ENCODE measurements around the gene KCNK18.

The KCNK18 gene

DNA sequence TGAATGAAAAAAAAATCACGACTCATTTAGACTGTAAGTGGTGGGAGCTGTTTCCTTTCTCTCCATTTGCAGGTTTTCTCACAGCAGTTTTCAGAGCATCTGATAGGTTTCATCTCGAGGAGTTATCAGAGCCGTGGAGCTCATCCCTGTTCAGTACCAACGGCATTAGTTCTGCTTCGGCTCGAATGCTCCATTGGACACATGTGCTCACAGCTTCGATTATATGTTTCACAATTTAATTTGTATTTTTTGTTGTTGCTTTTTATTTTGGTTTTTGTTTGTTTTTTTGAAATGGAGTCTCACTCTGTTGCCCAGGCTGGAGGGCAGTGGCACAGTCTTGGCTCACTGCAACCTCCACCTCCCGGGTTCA lies 45.2 kb downstream of the KCNK18 start:
- Histone ChIP-seq H3K4me1 (ENCODE audit: control insufficient read depth, insufficient read depth, low read length) (no peaks in the 10 kb centered on the region), H3K4me2 (ENCODE audit: low read length) (no peak overlapping the region), H3K4me3 (ENCODE audit: low read length) (no peak overlapping the region), H3K27me3 (ENCODE audit: control insufficient read depth, insufficient read depth, low read length) (peaks cover 66% of the 10 kb centered on the region), H3K9me3 (replicated peaks; ENCODE audit: low read length) (no peaks in the 10 kb centered on the region), H3K9ac (ENCODE audit: low read depth, low read length) (no peak overlapping the region), H3K36me3 (ENCODE audit: insufficient read depth, low read length) (no peaks in the 10 kb centered on the region)

DNA sequence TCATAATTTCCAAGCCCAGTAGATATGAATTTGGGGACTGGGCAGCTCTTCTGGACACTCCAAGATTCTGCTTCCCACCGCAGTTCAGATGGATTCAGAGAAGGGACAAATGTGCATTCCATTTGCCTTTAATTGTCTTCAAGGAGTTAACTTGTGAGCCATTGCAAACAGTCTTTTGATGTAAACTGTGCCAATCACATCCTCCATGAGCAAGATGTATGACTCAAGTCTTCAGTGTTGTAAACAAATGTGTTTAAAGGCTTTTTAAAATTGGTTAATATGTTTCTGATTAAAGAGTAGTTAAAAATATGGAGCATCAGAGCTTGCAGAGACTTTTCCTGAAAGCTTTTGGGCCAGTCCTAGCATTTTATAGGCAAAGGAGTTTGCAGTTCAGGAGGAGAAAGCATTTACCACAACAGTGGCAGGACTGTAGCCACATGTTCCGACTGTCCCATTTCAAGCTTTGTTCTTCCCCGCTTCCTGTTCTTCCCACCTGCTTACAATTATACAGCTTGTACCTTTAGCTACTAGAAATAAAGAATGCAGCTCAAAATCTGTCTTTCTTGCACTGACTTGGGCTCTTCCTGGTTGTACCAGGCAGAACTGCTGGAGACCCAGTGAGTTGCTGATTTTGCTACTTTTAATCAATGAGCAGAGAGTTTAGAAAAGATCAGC lies 49.8 kb downstream of the KCNK18 start:
- Histone ChIP-seq H3K9ac (ENCODE audit: low read depth, low read length) (no peak overlapping the region), H3K9me3 (replicated peaks; ENCODE audit: low read length) (no peaks in the 10 kb centered on the region), H3K4me1 (ENCODE audit: control insufficient read depth, insufficient read depth, low read length) (no peaks in the 10 kb centered on the region), H3K27me3 (ENCODE audit: control insufficient read depth, insufficient read depth, low read length) (peaks cover 64% of the 10 kb centered on the region), H3K4me3 (ENCODE audit: low read length) (no peak overlapping the region), H3K4me2 (ENCODE audit: low read length) (no peak overlapping the region), H3K36me3 (ENCODE audit: insufficient read depth, low read length) (no peaks in the 10 kb centered on the region)

DNA sequence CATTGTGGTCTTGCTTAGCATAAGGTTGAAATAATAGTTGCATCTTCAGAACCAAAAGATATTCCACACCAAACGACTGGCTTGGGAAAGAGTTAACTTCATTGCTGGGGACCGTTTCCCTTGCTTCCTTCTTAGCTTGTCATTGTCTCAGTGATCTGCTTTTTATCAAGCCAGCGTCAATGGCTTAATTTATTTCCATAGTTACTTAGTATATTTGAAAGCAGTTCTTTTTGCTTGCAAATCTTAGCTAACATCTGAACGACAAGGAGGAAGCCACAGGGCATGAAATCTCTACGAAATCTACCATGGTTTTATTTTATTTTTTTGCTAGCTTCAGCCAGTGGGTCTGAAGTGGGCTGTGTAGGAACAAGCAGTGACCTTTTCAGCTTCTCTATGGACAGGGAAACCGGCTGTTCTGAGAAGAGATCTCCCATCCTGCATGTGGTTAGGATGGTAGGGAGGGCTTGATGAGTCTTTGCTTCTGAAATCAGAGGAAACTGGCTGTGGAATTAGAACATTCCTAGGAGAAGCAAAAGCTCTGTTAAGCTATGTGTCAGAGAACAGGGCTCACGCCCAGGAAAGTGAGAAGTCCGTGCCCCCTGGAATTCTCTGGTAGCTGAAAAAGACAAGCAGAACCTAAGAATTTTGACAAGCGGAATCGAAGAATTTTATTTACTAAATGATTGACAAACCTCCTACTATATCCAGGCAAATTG lies 51.6 kb downstream of the KCNK18 start:
- Histone ChIP-seq H3K9ac (ENCODE audit: low read depth, low read length) (no peak overlapping the region), H3K4me1 (ENCODE audit: control insufficient read depth, insufficient read depth, low read length) (no peaks in the 10 kb centered on the region), H3K4me2 (ENCODE audit: low read length) (no peak overlapping the region), H3K9me3 (replicated peaks; ENCODE audit: low read length) (no peaks in the 10 kb centered on the region), H3K27me3 (ENCODE audit: control insufficient read depth, insufficient read depth, low read length) (peaks cover 49% of the 10 kb centered on the region), H3K4me3 (ENCODE audit: low read length) (no peak overlapping the region), H3K36me3 (ENCODE audit: insufficient read depth, low read length) (no peaks in the 10 kb centered on the region)

DNA sequence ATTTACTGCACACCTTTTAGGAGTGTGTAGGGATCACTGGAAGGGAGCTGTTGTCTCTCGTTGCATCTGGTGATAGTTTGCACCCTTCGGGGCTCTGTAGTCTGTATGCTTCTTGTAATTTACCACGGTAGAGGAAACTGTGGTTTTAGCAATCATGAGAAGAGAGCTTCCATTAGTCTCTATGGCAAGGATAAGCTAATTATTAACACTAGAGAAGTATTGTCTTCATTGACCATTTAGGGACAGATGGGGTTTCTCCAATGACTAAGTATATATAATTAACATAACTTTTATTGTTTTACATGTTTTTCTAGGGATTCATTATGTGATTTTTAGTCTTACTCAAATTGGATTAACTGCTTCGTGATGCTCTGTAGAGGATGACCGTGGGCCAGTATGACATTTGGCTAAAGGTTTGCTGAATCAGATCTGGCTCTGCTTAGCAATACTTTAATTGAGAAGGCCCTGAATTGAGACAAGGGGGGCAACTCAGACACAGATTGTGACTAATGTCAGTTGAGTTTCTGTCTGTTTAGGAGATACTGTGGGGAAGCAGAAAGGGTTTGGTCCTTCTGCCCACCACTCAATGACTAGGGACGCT lies 52.3 kb downstream of the KCNK18 start:
- H3K4me1 ChIP-seq (ENCODE audit: control insufficient read depth, insufficient read depth, low read length): no peaks in the 10 kb centered on the region
- H3K27me3 ChIP-seq (ENCODE audit: control insufficient read depth, insufficient read depth, low read length): peaks cover 42% of the 10 kb centered on the region
- no peaks in the 10 kb centered on the region for H3K36me3 ChIP-seq (ENCODE audit: insufficient read depth, low read length)
- H3K4me3 ChIP-seq (ENCODE audit: low read length): no peak overlapping the region
- no peak overlapping the region for H3K4me2 ChIP-seq (ENCODE audit: low read length)
- H3K9ac ChIP-seq (ENCODE audit: low read depth, low read length): no peak overlapping the region
- no peaks in the 10 kb centered on the region for H3K9me3 ChIP-seq (replicated peaks; ENCODE audit: low read length)

DNA sequence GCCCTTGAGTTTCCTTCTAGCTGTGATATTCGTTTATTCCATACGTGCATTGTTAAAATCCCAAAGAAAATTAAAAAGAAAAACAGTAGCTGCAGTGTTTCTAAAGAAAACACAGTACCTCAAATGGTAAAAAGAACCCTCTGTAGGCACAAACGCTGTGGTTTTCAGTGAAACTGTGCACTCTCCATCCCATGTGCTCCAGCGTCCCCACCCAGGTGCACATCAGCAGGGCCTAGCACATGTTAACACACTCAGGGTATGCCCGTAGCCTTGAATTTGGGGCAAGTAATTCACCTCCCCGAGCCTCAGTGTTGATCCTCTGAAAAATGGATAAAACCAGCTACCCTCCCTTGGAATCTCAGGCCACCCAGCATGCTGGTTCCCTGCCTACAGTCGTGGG lies 53.1 kb downstream of the KCNK18 start:
- Histone ChIP-seq H3K36me3 (ENCODE audit: insufficient read depth, low read length) (no peaks in the 10 kb centered on the region), H3K9me3 (replicated peaks; ENCODE audit: low read length) (no peaks in the 10 kb centered on the region)

DNA sequence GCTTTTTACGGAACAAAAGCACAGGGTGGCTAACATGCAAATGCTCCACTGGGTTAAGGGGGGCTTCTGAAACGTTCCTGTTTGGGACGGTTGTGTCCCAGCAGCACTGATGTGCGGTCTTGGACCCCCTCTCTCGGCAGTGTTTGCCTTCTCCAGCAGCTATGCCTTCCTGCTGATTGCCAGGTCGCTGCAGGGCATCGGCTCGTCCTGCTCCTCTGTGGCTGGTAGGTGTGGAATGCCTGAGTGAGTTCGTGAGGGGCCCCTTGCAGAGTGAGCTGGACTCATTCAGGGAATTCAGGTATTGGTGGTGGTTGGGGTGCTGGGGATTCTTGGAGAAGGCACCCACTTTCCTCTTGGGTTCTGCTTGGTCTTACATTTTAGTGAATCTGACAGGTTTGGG lies 56.6 kb downstream of the KCNK18 start:
- no peaks in the 10 kb centered on the region for H3K36me3 ChIP-seq (ENCODE audit: insufficient read depth, low read length)
- peaks cover 27% of the 10 kb centered on the region for H3K27me3 ChIP-seq (ENCODE audit: control insufficient read depth, insufficient read depth, low read length)
- H3K9me3 ChIP-seq (replicated peaks; ENCODE audit: low read length): no peaks in the 10 kb centered on the region
- no peak overlapping the region for H3K4me2 ChIP-seq (ENCODE audit: low read length)
- H3K4me3 ChIP-seq (ENCODE audit: low read length): no peak overlapping the region
- H3K4me1 ChIP-seq (ENCODE audit: control insufficient read depth, insufficient read depth, low read length): no peaks in the 10 kb centered on the region
- no peak overlapping the region for H3K9ac ChIP-seq (ENCODE audit: low read depth, low read length)

More for the DNA sequence above, 53.1 kb downstream of the KCNK18 start:
- Histone ChIP-seq H3K4me2 (ENCODE audit: low read length) (no peak overlapping the region), H3K27me3 (ENCODE audit: control insufficient read depth, insufficient read depth, low read length) (peaks cover 35% of the 10 kb centered on the region), H3K4me3 (ENCODE audit: low read length) (no peak overlapping the region), H3K9ac (ENCODE audit: low read depth, low read length) (no peak overlapping the region), H3K4me1 (ENCODE audit: control insufficient read depth, insufficient read depth, low read length) (no peaks in the 10 kb centered on the region)

DNA sequence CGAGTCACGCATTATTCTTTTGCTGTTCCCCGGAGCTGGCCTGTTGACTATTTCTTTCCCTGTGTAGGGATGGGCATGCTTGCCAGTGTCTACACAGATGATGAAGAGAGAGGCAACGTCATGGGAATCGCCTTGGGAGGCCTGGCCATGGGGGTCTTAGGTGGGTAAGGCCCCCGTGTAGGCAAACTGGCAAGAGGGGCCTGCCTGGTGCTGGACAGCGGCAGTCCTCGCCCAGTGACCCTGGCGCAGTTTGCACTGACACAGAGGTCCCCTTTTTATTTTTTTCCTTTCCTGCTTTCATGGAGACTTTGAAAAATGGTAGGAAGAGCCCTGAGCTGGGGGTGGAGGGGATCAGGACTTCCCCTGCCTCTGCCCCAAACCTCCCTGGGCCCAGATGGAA lies 57.0 kb downstream of the KCNK18 start:
- Histone ChIP-seq H3K27me3 (ENCODE audit: control insufficient read depth, insufficient read depth, low read length) (peaks cover 27% of the 10 kb centered on the region), H3K4me2 (ENCODE audit: low read length) (no peak overlapping the region), H3K36me3 (ENCODE audit: insufficient read depth, low read length) (no peaks in the 10 kb centered on the region), H3K9ac (ENCODE audit: low read depth, low read length) (no peak overlapping the region), H3K4me3 (ENCODE audit: low read length) (no peak overlapping the region), H3K9me3 (replicated peaks; ENCODE audit: low read length) (no peaks in the 10 kb centered on the region), H3K4me1 (ENCODE audit: control insufficient read depth, insufficient read depth, low read length) (no peaks in the 10 kb centered on the region)

DNA sequence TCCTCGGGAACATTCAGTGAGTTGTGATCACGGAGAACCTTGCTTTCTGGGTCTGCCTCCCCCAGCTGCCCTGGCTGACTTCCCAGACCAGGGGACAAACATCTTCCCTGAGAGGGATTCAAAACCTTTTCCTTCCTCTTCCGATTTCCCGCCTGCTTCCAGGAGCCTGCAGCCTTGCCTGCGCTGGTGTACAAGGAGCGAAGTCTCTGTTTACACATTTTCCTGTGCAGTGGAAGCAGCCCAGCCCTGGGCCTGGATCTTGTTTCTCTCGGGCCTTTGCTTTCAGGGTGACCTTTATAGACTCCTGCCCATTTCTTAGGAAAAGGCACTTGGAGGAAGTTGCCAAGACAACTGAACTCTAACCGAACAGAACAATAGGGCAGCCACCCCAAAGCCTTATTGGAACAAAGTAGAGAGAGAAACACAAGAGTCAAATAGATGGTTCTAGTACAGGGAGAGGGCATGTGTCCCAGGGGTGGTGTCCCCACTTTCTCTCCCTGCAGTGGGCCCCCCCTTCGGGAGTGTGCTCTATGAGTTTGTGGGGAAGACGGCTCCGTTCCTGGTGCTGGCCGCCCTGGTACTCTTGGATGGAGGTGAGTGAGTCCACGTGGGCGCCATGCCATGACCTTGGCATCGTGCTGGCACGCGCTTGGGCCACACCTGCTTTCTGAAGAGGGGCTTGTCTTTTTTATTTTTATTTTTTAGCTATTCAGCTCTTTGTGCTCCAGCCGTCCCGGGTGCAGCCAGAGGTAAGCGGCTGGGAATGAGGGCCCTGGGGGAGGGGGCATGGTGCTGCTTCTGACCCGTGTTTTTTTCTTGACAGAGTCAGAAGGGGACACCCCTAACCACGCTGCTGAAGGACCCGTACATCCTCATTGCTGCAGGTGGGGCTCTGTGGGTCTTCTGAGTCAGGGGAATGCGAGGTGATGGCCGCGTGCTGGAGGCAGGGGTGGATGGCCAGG lies 57.8 kb downstream of the KCNK18 start:
- no peak overlapping the region for H3K4me2 ChIP-seq (ENCODE audit: low read length)
- no peak overlapping the region for H3K9ac ChIP-seq (ENCODE audit: low read depth, low read length)
- no peaks in the 10 kb centered on the region for H3K9me3 ChIP-seq (replicated peaks; ENCODE audit: low read length)
- peaks cover 23% of the 10 kb centered on the region for H3K27me3 ChIP-seq (ENCODE audit: control insufficient read depth, insufficient read depth, low read length)
- no peaks in the 10 kb centered on the region for H3K4me1 ChIP-seq (ENCODE audit: control insufficient read depth, insufficient read depth, low read length)
- H3K36me3 ChIP-seq (ENCODE audit: insufficient read depth, low read length): no peaks in the 10 kb centered on the region
- H3K4me3 ChIP-seq (ENCODE audit: low read length): no peak overlapping the region

DNA sequence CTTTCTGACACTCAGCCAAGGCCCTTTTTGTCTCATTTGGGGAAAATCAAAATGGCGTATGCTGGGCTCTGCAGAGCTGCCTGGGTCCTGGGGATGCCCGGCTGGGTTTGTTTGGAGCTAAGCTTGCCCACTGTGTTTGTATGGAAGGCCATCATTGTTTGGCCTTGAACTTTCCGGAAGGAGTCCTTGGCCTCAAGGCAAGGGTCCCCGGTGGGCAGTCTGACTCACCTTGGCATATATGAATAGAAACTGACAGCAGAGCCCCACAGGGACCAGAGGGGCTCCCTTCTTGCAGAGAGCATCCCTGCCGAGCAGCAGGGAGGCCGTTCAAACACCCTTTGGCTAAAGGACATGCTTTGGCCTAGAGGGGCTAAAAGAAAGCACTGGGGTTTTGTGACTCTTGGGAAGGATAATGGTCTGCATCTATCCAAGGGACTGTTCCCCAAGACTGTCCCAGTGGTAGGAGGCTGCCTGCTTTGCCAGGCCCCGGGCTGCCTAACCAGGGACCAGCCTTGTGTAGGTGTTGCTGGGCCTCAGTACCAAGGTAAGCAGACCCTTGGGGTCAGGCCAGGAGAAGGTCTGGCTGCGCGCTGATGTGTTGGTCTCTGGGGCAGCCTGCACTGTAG lies 58.7 kb downstream of the KCNK18 start:
- peaks cover 24% of the 10 kb centered on the region for H3K27me3 ChIP-seq (ENCODE audit: control insufficient read depth, insufficient read depth, low read length)
- H3K4me1 ChIP-seq (ENCODE audit: control insufficient read depth, insufficient read depth, low read length): no peaks in the 10 kb centered on the region
- no peaks in the 10 kb centered on the region for H3K9me3 ChIP-seq (replicated peaks; ENCODE audit: low read length)
- H3K9ac ChIP-seq (ENCODE audit: low read depth, low read length): no peak overlapping the region
- no peak overlapping the region for H3K4me3 ChIP-seq (ENCODE audit: low read length)
- no peak overlapping the region for H3K4me2 ChIP-seq (ENCODE audit: low read length)
- no peaks in the 10 kb centered on the region for H3K36me3 ChIP-seq (ENCODE audit: insufficient read depth, low read length)

DNA sequence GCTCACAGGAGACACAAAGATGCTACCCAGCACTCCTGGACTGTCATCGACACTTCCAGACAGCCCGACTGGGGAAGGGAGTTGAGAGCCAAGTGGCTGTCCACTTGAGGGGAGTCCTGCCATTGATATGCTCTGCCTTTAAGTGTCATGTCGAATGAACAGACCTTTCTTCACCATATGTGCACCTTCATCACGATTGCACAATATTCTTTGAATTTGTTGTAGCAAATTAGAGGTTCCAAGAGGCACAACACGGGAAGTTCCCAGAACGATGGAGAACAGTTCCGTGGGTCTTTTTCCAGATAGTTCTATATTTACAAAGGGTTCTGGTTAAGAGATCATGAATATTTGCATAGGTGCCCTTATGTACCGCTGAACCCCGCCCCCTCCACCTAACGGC lies 59.6 kb downstream of the KCNK18 start:
- peaks cover 31% of the 10 kb centered on the region for H3K27me3 ChIP-seq (ENCODE audit: control insufficient read depth, insufficient read depth, low read length)
- no peaks in the 10 kb centered on the region for H3K9me3 ChIP-seq (replicated peaks; ENCODE audit: low read length)
- no peak overlapping the region for H3K9ac ChIP-seq (ENCODE audit: low read depth, low read length)
- no peak overlapping the region for H3K4me3 ChIP-seq (ENCODE audit: low read length)
- no peak overlapping the region for H3K4me2 ChIP-seq (ENCODE audit: low read length)
- no peaks in the 10 kb centered on the region for H3K36me3 ChIP-seq (ENCODE audit: insufficient read depth, low read length)
- no peaks in the 10 kb centered on the region for H3K4me1 ChIP-seq (ENCODE audit: control insufficient read depth, insufficient read depth, low read length)

DNA sequence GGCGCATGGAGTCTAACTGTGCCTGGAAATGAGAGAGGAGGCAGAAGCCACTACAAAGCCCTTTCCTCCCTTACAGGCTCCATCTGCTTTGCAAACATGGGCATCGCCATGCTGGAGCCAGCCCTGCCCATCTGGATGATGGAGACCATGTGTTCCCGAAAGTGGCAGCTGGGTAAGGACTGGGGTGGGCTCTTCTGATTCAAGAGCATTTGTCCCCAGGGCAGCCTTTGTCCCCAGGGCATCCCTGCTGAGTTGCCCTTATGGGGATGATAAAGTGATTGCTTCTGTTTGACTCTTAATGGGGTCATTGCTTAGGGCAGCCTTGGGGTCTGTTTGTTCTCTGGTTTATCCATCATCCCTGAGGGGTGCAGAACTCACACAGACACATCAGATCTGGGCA lies 60.4 kb downstream of the KCNK18 start:
- no peak overlapping the region for H3K9ac ChIP-seq (ENCODE audit: low read depth, low read length)
- no peak overlapping the region for H3K4me3 ChIP-seq (ENCODE audit: low read length)
- H3K36me3 ChIP-seq (ENCODE audit: insufficient read depth, low read length): no peaks in the 10 kb centered on the region
- no peaks in the 10 kb centered on the region for H3K9me3 ChIP-seq (replicated peaks; ENCODE audit: low read length)
- H3K4me1 ChIP-seq (ENCODE audit: control insufficient read depth, insufficient read depth, low read length): no peaks in the 10 kb centered on the region
- H3K27me3 ChIP-seq (ENCODE audit: control insufficient read depth, insufficient read depth, low read length): peaks cover 37% of the 10 kb centered on the region
- no peak overlapping the region for H3K4me2 ChIP-seq (ENCODE audit: low read length)
